22Rv1 (cell line): ENCODE data around the gene ATAD1.

Source experiments
- H3K27ac ChIP-seq: fragments of 450-650 bp; 2 replicates; pipeline ENCODE4 v1.5.1; 2017
- CTCF ChIP-seq: fragments of 450-650 bp; IDR thresholded peaks from 2 replicates; pipeline ENCODE4 v1.5.1; 2017; ENCODE audit warnings: mild to moderate bottlenecking
- ZFX ChIP-seq: fragments of 450-650 bp; IDR thresholded peaks from 2 replicates; pipeline ENCODE4 v1.6.1; 2017; ENCODE audit warnings: antibody characterized with exemption, borderline replicate concordance

Gene ATAD1

DNA sequence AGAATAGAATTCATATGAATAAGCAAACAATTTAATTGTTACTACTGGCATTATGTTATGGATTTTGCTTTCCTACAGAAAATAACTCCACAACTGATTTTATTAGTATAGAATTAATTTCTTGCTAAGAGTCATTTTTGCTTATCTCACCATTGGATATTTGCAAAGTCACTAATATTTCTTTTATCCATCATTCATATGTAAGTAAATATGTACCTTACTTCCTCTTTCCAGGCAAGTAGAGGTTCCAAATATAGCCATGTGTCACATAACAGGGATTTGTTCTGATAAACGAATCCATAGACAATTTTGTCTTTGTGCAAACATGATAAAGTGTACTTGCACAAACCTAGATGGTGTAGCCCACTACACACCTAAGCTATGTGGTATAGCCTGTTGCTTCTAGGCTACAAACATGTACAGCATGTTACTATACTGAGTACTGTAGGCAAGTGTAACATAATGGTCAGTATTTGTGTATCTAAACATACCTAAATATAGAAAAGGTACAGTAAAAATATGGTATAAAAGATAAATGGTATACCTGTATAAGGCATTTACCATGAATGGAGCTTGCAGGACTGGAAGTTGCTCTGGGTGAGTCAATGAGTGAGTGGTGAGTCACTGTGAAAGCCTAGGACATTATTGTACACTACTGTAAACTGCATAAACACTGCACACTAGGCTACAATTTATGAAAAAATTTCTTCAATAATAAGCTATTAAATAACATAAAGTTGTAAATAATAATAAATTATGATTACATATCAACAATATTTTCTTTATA lies 27.0 kb upstream of the ATAD1 start:
- H3K27ac ChIP-seq: no peak overlapping the region
- TF ChIP-seq ZFX: no peak
- TF ChIP-seq CTCF: no peak

DNA sequence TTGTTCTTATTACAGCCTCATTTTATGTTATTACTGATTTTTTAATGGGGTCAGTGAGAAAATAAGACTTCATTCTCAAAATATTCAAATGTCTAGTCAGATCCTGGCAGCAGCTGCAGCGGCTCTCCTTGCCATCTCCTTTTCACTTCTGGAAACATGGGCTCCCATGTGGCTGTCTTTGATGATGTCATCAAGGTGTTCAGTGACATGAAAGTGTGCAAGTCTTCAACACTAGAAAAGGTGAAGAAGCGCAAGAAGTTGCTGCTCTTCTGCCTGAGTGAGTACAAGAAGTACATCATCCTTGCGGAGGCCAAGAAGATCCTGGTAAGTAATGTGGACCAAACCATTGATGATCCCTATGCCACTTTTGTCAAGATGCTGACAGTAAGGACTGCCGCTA lies 25.7 kb upstream of the ATAD1 start:
- TF ChIP-seq CTCF (no peak), ZFX (no peak)
- H3K27ac ChIP-seq: 0 out of 2 replicates have a peak overlapping the region, but pooled peaks have one; percentile 10

GRCh38 chr10:87842776-87843497 lies 24.9 kb upstream of the ATAD1 start:
- TF ChIP-seq ZFX (no peak), CTCF (no peak)
- peak overlapping the region; percentile 10; the same call in 1 of the 2 replicates for H3K27ac ChIP-seq

DNA sequence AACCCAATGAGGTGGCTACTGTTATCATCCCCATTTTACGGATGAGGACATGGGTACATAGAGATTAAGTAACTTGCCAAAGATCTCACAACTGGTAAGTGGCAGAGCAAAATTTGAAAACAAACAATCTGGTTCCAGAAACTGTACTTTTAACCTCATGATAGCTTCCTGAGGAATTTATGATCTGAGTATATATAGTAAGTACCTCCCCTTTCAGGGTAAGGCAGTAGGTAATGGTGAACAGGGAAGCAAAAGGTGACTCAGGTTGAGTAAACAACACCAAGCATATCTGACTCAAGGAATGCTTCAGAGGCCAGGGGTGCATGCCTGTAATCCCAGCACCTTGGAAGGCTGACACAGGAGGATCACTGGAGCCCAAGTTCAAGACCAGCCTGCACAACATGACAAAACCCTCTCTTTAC lies 24.2 kb upstream of the ATAD1 start:
- peak overlapping the region; percentile 10; the same call in 1 of the 2 replicates for H3K27ac ChIP-seq
- TF ChIP-seq CTCF: no peak
- no peak for TF ChIP-seq ZFX

- no peak overlapping the region for H3K27ac ChIP-seq
- TF ChIP-seq ZFX: no peak
- TF ChIP-seq CTCF: no peak
Observed at GRCh38 chr10:87841186-87841585, 23.2 kb upstream of the ATAD1 start.

- no peak overlapping the region for H3K27ac ChIP-seq
- TF ChIP-seq CTCF (no peak), ZFX (no peak)
Observed at GRCh38 chr10:87838650-87839049, 20.6 kb upstream of the ATAD1 start.

GRCh38 chr10:87837445-87837844 lies 19.4 kb upstream of the ATAD1 start:
- H3K27ac ChIP-seq: no peak overlapping the region
- TF ChIP-seq ZFX (no peak), CTCF (no peak)
